RWPE2 (cell line): ENCODE results near the gene CDHR1.

Experiments
- ATAC-seq: fragments of 200-7000 bp; cut with Tn5 transposase; 3 replicates; pipeline ENCODE4 v1.9.1; 2021; ENCODE audit warnings: low read depth
- DNase-seq: peaks from one replicate; pipeline ENCODE4 v3.0.0-alpha.2; 2020; ENCODE audit warnings: low spot score
- H3K27ac ChIP-seq: fragments of 450-650 bp; 2 replicates; pipeline ENCODE4 v1.5.1; 2017; ENCODE audit warnings: mild to moderate bottlenecking; ENCODE audit not compliant: poor library complexity, severe bottlenecking
- H3K27me3 ChIP-seq: fragments of 250-450 bp; sonication (Bioruptor Pico); 2 replicates; pipeline ENCODE4 v1.5.1; 2021; ENCODE audit warnings: mild to moderate bottlenecking, moderate library complexity; ENCODE audit not compliant: insufficient read depth, poor library complexity, severe bottlenecking
- H3K36me3 ChIP-seq: fragments of 250-450 bp; sonication (Bioruptor Pico); 2 replicates; pipeline ENCODE4 v1.5.1; 2020; ENCODE audit warnings: low read depth, mild to moderate bottlenecking, moderate library complexity
- H3K4me1 ChIP-seq: fragments of 250-450 bp; sonication (Bioruptor Pico); 2 replicates; pipeline ENCODE4 v1.5.1; 2021; ENCODE audit warnings: mild to moderate bottlenecking, moderate library complexity; ENCODE audit not compliant: insufficient read depth, poor library complexity, severe bottlenecking
- H3K4me3 ChIP-seq: fragments of 250-450 bp; sonication (Bioruptor Pico); 2 replicates; pipeline ENCODE4 v1.5.1; 2021; ENCODE audit warnings: mild to moderate bottlenecking, moderate library complexity; ENCODE audit not compliant: severe bottlenecking
- H3K9me3 ChIP-seq: fragments of 250-450 bp; sonication (Bioruptor Pico); 2 replicates; pipeline ENCODE4 v1.5.1; 2021; ENCODE audit warnings: mild to moderate bottlenecking, moderate library complexity; ENCODE audit not compliant: severe bottlenecking
- TF ChIP-seq, protein P1 (sequence below): fragments of 450-650 bp; IDR thresholded peaks from one replicate; pipeline ENCODE4 v1.5.1; 2017; ENCODE audit warnings: mild to moderate bottlenecking, moderate library complexity; ENCODE audit not compliant: poor library complexity, severe bottlenecking

Gene CDHR1

DNA sequence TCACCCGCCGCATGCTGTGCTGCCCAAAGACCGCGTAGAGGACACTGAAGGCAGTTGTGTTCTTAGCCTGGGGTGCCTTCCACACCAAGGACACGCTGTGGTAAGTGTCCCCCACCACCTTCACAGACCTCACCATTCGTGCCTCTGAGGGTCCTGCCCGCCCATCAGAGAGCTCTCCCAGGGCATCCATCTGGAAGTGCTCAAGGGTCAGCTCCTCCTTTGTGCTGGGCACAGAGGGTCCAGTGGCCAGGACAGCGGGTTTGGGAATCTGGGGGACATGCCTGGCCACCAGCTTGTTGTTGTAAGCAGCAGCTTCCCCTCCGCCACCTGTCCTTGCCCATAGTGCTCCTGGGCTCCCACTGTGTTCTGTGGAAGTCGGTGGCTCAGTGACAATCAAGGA lies 38.0 kb downstream of the CDHR1 start:
- no peak for ATAC-seq
- TF ChIP-seq, protein P1, sequence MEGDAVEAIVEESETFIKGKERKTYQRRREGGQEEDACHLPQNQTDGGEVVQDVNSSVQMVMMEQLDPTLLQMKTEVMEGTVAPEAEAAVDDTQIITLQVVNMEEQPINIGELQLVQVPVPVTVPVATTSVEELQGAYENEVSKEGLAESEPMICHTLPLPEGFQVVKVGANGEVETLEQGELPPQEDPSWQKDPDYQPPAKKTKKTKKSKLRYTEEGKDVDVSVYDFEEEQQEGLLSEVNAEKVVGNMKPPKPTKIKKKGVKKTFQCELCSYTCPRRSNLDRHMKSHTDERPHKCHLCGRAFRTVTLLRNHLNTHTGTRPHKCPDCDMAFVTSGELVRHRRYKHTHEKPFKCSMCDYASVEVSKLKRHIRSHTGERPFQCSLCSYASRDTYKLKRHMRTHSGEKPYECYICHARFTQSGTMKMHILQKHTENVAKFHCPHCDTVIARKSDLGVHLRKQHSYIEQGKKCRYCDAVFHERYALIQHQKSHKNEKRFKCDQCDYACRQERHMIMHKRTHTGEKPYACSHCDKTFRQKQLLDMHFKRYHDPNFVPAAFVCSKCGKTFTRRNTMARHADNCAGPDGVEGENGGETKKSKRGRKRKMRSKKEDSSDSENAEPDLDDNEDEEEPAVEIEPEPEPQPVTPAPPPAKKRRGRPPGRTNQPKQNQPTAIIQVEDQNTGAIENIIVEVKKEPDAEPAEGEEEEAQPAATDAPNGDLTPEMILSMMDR: no peak

DNA sequence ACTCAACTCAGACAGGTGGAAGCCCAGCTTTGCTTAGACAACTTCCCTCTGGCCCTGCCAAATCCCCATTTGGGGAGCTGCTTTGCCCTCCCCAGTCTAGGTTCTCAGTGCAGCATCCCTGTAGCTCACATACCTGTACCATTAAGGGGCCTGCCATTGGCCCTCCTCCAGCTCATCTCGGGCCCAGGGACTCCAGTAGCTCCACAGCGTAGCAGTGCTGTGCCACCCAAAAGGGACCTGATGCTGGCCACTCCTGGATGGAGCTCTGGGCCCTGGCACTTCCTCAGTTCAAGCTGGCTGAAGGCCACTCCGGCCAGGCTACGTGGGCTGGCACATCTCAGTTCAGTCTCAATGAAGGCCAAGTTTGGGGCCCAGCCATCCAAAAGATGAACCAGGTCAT lies 39.6 kb downstream of the CDHR1 start:
- no peak overlapping the region for H3K4me3 ChIP-seq
- TF ChIP-seq, protein P1: no peak
- H3K27me3 ChIP-seq: no peaks in the 10 kb centered on the region
- no peaks in the 10 kb centered on the region for H3K9me3 ChIP-seq
- DNase-seq (no peak), ATAC-seq (no peak)
- H3K4me1 ChIP-seq: no peaks in the 10 kb centered on the region
- no peak overlapping the region for H3K27ac ChIP-seq
- no peaks in the 10 kb centered on the region for H3K36me3 ChIP-seq

More for the DNA sequence above, 38.0 kb downstream of the CDHR1 start:
- no peak overlapping the region for H3K27ac ChIP-seq
- no peak overlapping the region for H3K4me3 ChIP-seq
- no peaks in the 10 kb centered on the region for H3K27me3 ChIP-seq
- H3K9me3 ChIP-seq: no peaks in the 10 kb centered on the region
- H3K36me3 ChIP-seq: no peaks in the 10 kb centered on the region
- no peak for DNase-seq
- H3K4me1 ChIP-seq: no peaks in the 10 kb centered on the region

DNA sequence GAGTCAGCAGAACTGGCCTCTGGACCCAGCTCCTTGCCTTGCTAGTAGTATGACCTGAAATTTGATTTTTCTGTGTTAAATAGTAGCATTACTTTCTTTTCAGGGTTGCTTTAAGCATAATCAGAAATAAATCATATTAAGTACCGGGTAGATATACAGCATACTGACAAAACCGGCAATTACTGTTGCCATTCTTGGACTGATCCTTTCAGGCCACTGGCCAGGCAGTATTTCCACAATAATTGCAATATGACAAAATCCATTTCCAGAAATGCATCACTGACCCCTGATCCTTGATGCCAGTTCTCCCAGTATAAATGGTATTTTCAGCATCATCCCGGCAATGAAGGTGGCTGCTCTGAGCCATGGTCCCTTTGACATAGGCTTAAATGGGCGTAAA lies 40.1 kb downstream of the CDHR1 start:
- TF ChIP-seq, protein P1: no peak
- DNase-seq (no peak), ATAC-seq (no peak)
- H3K4me3 ChIP-seq: no peak overlapping the region
- no peak overlapping the region for H3K27ac ChIP-seq
- no peaks in the 10 kb centered on the region for H3K9me3 ChIP-seq
- no peaks in the 10 kb centered on the region for H3K27me3 ChIP-seq
- no peaks in the 10 kb centered on the region for H3K36me3 ChIP-seq
- no peaks in the 10 kb centered on the region for H3K4me1 ChIP-seq

DNA sequence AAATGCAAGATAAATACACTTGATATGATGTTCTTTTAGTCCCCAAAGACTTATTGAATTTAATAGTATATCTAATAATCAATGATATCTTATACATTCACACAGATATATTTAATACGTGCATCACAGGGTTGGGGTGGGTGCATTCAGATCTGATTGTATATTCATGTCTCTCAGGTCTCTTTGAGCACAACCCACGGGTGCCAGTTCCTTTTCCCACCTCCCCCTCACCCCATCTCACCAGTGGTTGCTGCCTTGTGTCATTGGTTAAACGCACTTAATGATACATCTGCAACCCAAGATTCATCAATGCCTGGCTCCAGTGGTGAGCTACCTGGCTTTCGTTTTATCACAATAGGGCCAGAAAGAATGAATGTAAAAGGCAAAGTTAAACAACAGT lies 40.8 kb downstream of the CDHR1 start:
- H3K9me3 ChIP-seq: no peaks in the 10 kb centered on the region
- TF ChIP-seq, protein P1: no peak
- H3K4me1 ChIP-seq: no peaks in the 10 kb centered on the region
- H3K36me3 ChIP-seq: no peaks in the 10 kb centered on the region
- no peak overlapping the region for H3K4me3 ChIP-seq
- no peaks in the 10 kb centered on the region for H3K27me3 ChIP-seq
- no peak overlapping the region for H3K27ac ChIP-seq
- DNase-seq (no peak), ATAC-seq (no peak)

DNA sequence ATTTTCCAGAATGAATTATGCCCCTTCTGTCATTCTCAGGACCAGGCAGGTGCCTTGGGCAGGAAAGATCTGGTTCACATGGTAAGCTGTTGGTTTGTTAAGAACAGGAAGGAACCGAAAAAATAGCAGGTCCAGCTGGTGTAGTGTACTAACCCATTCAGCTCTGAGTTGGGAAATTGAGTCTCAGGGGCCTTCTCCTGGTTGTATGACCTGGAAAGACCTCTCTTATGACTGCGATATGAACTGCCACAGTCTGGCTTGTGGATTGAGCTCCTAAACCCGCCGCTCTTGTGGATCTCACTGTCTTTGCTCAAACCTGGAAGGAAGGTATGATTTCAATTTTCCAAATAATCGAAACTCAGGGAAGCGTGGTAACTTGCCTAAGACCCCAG lies 42.5 kb downstream of the CDHR1 start:
- DNase-seq (no peak), ATAC-seq (no peak)
- Histone ChIP-seq H3K4me3 (no peak overlapping the region), H3K27ac (no peak overlapping the region), H3K4me1 (no peaks in the 10 kb centered on the region), H3K36me3 (no peaks in the 10 kb centered on the region), H3K27me3 (no peaks in the 10 kb centered on the region), H3K9me3 (no peaks in the 10 kb centered on the region)
- TF ChIP-seq, protein P1: no peak
